GM21529 (cell line): ENCODE results near the gene FAM117A.

Experiments
- ATAC-seq: cut with Tn5 transposase; IDR thresholded peaks from one replicate; pipeline ENCODE4 v1.9.1; 2021; ENCODE audit not compliant: unreplicated experiment

The FAM117A gene

DNA sequence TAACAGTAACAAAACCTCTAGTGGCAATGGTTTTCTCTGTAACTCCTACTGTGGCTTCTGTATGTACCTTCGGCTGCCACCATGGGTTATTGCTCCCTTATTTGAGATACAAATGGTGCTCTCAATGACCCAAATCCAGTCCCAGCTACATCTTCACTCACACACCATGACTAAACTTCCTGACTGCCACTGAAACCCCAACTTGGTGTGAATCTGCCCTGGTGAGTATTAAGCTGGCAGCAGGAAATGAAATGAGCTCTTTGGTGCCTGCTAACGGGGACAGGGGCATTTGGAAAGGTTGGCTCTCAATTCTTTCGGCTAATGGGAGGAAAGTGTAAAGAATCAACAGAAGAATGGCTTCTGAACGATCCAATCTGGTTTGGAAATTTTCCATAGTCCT lies 48.7 kb downstream of the FAM117A start:
- no peak for ATAC-seq

DNA sequence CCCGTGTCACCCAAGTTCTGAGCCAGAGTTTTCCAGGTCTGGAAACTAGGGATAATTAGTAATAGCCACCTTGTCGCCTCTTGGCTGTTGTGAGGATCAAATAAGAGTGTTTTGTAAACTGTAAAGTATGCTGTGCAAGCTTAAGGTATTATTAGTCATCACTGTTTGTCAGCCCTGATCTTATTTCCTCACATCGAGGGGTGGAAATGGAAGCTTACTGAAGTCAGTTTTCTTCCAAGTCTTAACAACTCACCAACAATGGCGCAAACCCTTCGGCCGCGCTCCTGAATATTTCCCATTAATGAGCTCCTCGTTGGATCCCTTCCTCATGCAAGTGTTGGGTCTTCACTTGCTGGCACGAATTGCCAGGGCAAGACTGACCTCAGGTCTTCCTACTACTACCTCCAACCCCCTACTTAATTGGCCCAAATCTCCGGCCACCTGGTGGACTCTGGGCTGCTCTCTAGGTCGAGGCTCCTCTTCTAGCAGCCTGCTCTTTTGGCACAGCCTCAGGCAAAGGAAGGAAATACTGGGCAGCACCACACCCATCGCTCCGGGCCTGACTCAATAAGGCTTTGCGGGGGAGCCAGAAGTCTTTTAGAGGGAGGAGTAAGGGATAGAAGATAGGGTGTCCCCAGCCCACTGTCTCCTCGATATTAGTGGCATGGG lies 55.3 kb downstream of the FAM117A start:
- ATAC-seq = no peak

DNA sequence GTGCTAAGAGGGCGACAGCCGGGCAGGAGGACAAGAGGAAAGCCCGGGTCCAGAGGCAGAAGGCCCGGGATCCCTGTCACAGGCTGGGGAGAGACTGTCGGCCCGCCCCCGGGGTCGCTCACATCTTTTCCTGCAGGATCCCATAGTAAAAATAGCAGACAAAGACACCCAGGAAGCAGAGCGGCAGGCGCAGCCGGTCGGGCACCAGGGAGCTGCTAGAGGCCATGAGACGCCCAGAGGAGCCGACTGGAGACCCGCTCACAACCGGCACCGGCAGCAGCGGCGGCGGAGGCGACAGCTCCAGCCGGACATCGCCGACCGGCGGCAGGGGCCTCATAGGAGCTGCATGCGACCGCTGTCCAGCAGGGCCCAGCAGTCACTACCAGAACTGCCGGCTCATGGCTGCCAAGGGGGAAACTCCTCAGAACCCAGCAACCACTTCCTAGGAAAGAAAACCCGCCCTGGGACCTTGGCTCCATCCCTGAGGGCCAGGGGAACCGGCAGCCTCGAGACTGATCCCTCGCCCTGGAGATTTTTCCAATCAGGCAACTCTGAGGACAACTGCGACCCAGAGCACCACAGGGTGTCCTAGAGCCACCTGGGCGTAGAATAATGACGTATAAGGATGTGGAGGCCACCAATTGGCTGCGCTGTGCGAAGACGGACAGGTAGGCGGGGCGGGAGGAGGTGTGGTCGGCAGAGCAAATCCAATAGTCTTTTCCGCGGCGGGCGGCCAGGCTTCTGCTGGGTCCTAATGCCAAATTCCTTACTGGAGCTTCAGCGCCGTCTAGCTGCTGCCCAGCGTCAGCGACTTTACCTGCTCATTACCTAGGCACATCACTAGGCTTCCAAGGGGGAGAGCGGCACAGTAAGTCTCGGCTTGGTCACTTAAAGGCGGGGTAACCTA lies 56.1 kb downstream of the FAM117A start, which contains the start of gene SLC35B1:
Gene SLC35B1, minus strand, starts transcription at position 357 of the 907 bp plus-strand sequence. Its CDS starts 131 bp downstream, at position 226.
- peak; percentile 87 for ATAC-seq

DNA sequence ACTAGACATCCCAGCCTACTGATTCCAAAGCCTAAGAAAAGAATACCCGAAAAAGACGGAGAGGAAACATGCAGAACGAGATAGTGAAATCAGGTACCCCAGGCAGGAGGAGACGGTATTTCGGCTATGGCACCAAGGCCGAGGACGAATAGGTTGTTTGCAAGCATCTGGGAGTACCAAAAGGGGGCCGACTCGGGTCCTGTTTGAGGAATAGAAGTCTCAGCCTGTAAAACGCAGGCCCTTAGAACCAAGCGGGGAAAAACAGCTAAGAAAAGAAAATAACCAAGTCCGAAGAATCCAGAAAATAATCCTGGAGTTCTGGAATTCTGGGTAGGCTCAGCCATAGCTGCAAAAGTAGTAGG lies 56.7 kb downstream of the FAM117A start:
- ATAC-seq = no peak

DNA sequence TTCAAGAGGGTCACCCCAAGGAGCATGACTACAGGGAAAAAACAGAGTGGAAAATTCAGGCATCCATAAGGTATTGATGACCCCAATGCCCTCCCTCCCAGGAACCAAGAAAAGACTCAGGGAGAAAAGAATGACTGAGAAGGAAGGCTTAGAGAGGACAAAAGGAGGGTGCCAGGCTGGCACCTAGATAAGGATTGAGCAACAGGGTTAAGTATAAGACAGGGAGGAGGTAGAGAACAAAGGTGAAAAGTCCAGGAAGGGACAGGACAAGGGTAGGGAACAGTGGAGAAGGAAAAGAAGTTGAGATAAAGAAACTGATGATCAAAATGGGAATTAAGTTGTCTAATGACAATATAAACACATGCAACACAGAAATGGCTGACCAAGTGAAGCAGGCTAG lies 58.7 kb downstream of the FAM117A start:
- no peak for ATAC-seq

DNA sequence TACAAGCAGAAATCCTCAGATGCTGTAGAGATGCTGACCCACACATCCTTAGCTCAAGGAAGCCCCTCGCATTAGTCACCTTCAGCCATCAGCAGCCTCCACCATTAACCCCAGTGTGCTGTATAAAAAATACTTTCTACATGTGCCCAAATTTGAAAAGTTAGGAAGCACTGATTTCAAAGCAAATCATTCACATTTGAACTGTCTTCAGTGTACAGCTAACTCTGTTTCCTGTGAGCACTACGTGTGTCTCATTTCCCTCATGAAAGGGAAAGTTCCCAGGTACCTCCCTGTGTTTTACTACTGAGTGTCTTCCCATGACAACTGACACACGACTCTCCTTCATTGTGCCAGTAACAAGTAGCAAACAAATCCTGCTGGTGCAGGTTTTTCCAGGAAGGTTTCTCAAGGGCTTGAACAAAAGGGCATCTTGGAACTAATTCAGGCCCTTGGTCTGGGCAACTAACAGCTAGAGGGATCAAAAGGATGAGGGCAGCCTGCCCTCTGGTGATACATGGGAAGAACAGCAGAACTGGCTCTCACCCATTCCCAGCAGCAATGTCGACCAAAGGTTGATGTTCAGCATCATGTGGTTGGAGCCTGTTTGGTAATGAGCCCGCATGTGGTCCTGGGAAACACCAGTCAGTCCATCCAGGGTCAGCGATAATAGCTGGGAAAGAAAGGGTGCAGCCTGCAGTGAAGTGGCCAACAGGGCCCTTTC lies 60.2 kb downstream of the FAM117A start:
- ATAC-seq = no peak

DNA sequence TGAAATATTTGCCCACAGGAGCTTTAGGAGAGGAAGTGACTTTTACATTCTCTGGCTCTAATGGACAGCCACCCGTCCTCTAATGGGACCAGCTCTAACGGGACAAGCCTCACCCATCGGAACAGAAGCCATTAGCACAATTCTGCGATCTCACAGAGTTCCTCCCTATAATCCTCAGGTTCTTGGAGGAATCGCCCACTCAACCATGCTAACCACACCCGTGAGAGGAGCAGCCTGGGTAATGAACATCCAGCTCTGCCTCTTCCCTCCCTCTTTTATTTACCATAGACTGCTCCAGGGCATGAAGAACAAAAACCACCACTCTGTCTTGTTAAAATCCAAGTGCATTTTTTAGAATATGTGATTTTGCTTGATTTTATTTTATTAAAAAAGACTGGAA lies 63.0 kb downstream of the FAM117A start:
- no peak for ATAC-seq

DNA sequence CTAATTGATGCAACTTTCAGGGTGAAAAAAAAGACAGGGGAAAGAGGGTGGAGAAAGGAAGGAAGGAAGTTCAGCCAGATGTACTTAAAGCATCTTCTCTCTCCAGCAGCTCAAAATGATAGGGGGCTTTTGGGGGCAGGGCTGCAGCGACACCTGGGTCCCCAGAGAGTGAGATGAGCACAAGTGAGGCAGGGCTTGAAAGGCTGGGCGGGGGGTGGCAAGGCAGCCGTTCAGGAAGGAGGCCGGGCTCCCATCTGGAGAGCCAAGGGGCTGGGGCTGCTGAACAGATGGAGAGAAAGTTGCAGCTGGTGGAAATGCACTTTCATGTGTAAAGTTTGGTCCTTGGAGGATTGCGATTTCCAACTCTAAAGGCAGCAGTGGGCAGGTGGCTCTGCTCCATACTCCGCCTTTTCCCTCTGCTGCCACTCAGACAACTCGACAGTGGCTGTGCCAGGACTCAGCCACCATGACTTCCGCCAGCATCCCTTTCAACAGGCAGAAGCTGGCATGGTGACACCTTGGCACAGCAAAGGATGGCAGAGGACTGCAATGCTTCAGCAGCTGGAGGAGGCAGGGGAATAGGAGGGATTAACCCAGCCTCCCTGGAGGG lies 63.9 kb downstream of the FAM117A start:
- ATAC-seq = no peak

DNA sequence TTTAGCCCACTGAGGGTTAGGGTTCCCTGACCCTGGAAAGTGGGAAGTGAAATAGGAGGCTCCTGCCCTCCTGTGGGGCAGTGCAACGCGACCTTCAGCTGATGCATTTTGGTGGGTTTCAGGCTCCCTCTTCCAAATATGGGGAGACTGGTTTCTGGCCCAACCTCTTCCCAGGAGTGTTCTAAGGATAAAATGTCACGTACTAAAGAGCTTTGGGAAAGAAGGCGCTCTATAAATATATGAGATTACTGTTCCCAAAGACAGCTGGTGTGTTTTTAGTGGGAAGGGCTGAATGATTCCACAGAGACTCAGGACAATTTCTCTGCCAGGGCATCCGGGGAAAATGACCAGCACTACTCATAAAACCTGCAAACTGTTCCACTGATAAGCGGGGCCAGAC lies 65.9 kb downstream of the FAM117A start:
- ATAC-seq = no peak

DNA sequence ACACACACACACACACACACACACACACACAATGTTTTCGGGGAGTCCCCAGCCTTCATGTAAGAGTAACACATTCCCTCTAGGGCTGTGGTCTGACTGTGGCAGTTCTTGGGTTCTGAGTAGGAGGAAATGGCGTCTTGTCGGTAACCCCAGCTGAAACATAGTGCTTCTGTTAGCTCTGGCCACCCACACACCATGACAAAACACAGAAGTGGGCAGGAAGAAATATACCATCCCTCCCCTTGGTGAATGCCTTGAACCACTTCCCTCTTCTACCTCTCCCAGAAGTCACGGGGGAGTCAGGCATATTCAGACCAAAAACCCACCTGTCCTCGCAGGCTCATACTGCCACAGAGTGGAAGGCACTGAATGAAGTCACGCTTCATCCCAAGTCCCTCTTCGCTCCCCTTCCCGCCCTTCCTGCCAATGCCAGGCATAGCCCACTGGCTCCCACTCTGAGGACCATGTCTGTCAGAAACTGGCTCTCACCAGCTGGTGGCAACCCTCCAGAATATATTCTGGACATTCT lies 67.6 kb downstream of the FAM117A start:
- ATAC-seq = peak; percentile 69

DNA sequence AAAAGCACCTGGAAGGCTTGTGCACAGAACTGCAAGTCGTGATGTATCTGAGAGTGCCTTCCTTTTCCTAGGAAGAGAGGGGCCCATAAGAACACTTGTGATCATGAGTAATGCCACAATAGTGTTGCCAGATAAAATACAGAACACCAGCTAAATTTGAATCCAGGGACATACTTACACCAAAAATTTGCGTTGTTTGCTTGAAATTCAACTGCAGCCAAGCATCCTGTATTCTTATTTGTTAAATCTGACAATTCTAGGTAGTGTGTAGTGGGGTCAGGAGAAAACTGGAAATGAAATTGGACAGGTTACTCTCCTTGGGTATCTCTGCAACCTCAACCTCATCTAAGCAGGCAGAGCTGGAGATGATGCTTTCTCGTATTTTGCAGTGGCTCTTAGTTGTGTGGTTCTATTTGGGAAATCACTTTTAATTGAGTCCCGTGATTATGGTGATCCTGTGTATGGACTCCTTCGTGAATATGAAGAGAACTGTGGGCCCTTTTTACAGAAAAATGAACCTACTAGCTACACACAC lies 68.2 kb downstream of the FAM117A start:
- ATAC-seq = no peak

DNA sequence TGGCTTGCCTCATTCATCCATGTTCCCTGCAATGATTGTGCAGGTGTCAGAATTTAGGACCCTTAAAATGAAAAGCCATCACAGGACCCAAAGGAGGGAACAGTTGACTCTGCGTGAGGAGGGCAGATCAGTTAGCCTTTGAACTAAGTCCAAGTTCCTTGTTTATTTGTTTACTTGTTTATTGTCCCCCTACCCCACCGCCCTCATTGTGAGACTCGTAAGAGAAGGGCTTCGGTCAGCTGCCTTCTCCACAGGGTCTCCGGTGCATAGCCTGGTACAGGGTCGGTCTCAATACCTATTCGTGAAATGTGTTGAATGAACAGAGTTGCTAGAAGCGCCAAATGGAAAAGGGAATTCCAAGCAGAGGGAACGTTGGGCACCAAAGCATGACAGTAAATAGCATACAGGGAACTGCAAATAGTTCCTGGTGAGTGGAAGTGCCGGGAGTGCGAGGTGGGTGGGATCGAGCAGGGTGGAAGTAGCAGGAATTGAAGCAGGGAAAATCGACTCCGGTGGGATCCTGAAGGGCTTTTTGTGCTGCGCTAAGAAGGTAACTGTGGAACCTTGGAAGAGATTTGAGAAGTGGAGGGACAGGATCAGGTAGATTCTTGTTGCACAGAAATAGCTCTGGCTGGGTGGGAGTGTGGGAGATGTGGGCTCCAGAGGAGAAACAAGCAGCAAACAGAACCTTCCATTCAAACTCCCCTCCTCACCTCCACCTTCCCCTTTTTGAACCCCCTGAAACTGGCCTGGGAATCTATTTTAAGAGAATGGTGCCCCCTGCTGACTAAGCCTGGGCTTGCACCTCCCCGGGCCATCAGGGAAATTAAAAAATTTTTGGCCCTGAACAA lies 68.9 kb downstream of the FAM117A start:
- no peak for ATAC-seq

DNA sequence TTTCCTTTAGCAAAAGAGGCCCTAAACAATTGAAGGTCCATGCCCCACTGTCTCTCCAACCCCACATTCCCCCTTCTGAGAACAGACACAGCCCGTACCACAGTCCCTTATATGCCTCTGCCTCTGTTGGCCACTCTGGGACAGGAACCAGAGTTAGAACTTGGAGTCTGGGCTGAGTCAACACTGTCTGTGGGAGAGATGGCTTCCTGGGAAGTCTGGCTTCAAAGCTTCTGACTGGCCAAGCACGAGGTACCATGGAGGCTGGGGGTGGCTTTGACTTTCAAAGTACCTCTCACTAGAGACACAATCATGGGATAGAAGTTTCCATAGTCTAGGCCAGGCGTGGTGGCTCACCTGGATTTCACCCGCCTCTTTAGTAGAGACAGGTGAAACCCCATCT lies 71.2 kb downstream of the FAM117A start:
- no peak for ATAC-seq

DNA sequence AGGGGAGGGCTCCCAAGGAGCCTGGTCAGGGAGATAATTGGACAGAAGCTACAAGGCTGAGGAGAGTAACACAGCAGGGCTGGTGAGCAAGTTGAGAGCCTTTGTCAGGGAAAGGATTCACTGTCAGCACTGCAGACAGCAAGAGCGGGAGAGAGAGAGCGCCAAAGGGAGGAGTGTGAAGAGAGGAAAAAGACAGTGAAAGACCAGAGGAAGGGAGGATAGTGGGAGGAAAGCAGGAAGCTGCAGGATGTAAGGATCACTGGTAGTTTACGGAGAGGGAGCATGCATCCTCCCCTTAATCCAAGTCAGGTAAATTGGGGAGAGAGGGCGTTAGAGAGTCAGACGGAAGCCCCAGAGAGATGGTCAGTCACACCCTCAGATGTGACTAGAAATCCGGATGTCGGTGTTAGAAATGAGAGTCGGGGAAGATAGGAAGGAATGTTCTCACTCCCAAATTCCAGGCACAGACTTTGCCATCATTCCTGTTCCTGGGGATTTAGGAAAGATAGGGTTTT lies 72.2 kb downstream of the FAM117A start:
- ATAC-seq = no peak

DNA sequence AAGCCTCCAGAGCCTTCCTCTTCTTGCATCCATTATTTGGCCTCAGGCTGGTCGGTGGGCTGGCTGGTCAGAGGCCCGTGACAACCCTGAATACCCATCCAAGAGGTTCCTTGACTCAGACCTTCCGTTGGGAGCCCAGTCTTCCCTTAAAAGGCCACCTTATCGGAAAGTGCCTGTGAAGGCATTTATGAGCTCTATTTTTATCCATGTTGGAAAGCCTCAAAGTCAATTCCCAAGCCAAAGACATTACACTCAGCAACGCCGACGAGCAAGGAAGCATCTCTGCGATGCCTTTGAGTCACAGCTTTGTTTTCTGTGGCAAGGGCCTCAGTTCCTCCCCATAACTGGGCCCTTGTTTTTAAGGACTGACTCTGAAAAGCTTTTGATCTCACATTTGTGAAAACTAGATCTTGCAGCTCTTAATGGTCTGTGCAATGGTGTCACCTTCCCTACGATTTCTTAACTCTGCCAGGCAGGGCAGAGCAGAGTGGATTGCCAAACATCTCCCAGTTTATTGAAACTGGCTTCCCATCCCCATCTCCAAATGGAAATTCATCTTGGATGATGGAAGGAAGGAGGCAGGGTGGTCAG lies 72.8 kb downstream of the FAM117A start:
- ATAC-seq = no peak

DNA sequence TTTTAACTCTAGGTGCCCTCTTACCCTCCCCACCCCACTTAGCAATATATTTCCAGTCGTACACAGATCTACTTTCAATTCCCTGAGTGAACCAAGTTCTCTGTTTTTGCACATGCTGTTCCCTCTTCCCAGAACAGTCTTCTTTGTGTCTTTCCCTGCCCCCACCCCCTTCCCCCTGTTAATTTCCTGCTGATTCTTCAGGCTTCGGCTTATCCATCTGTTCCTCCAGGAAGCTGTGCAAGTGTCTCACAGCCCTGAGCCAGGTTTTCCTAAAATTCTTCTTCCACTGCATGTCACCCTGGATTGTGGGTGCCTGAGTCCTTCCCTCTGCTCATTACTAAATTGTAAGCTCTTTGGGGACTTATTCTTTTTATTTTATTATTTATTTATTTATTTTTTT lies 73.7 kb downstream of the FAM117A start:
- no peak for ATAC-seq

DNA sequence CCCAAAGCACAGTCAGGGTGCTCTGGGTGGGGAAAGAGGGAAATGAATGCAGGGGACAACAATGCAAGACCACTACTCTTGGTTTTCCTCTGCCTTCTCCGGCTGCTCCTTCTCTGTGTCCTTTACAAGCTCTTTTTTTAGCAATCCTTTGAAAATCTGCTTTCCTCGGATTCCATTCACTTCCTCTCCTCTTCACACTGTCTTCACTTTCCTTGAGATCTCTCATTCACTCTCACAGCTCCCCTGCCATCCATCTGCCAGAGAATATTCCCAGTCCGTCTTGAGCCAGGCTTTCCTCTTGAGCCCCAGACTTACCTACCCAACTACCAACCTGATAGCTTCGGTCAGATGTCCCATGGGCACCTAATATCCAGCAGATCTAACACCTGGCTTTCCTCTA lies 75.1 kb downstream of the FAM117A start:
- ATAC-seq = no peak

DNA sequence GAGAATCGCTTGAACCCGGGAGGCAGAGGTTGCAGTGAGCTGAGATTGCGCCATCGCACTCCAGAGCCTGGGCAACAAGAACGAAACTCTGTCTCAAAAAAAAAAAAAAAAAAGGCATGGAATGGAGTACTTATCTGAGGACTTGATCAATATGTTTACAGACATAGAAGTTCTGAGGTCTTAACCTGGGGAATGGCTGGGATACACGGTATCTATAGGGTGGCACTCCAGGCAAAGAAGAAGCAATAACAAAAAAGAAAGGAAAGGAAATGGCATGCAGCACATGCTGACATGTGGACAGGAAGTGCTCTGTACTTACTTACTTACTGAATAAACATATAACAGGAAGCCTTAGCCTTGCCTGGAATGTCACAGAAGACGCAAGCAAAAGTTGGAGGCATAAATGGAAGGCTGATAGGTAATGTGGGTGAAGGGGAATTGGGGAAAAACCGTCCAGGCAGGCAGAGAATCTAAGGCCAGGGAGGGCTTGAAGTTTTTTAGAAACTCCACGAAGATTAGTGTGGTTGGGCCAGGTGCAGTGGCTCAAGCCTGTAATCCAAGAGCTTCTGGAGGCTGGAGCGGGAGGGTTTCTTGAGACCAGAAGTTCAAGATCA lies 75.9 kb downstream of the FAM117A start:
- no peak for ATAC-seq
